DMS53 treated with DMSO at 0.1 percent for 48 hours (cell line): ENCODE results near the gene ADM.

Experiments used
- DNase-seq: peaks from one replicate; lab custom pipeline; 2025; ENCODE audit not compliant: unreplicated experiment; lab: John Stamatoyannopoulos, UW

The ADM gene

DNA sequence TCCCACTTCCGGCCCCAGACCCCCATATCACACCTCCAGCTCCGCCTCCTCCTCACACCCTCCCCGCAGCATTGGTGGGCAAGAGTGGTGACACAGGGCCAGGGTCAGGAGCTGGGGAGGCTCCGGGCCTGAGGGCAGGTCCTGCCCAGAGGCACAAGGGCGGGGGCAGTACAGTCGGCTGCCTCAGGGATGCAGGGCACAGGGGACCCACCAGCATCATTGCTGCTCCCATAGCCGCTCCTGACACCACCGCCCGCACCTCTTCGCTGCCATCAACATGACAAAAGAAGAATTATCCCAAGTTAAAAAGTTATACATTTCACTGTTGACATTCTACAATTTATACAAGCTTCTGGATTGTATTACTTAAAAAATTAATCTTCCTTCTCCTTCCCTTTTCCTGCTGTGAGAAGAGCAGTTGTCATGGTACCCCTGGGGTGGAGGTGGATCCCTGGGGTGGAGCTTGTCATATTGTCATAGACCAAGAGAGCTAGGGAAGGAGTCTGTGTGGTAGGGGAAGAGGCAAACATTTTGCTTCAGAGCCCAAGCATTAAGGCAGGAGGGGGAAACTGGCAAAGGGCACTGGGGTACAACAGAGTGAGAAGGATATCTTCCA, 15.0 kb upstream of the ADM start:
- DNase-seq, result no peak

- DNase-seq, result no peak
Measured at GRCh38 chr11:10291801-10292638, 12.9 kb upstream of the ADM start.

GRCh38 chr11:10293423-10294289, 11.2 kb upstream of the ADM start, which contains the start of gene SBF2:
Gene SBF2, minus strand, starts transcription at chr11:10294219. Its CDS starts 150 bp downstream, at chr11:10294069.
- peak; percentile 47 for DNase-seq

- DNase-seq, result no peak
Measured at GRCh38 chr11:10294290-10294953, 10.5 kb upstream of the ADM start.

GRCh38 chr11:10295064-10295901, 9.6 kb upstream of the ADM start:
- DNase-seq, result no peak

DNA sequence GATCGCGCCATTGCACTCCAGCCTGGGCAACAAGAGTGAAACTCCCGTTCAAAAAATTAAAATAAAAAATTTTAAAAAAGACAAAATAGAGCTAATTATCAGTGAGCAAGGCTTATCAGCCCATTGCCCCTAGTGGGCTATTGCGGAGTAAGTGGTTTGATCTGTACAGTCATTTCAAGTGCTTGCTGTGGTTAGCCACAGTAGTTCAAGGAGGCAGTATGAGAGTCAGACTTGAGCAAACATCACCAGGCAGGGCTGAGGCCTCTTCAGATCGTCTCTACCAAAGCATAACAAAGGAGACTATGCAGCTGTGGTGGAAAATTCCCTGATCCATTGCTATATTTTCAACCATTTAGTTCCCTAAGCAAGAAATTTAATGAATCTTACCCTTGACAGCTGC, 6.5 kb upstream of the ADM start:
- peak; percentile 87 for DNase-seq

DNA sequence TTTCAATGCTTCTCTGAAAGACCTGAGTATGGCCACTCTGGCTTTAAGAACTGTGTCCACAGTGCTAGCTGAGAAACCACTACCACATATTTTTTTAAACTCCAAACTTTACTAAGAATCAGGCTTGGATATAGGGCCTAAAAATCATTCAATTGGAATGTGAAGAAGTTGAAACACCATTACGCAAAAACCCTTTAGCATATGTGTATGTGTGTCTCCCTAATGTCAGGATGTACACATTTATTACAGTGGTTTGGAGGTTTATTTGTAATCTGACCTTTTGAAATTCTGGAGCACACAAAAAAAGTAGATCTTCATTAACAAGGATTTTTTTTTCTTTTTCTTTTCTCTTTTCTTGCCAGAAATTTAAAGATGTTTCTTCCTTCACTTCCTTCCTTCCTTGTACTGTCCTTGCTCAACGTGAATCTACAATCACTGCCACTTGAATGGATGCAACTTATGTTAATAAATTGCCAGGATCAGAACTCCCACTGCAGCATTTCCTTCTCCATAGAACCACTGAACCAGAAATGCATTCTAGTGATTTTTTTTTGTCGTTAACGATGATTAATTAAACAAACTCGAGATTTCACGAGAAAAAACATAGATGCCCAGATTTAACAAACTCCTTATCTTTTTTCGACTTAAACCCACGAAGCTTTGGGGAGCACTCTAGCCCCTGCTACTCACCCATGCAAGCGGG, 3.1 kb upstream of the ADM start:
- DNase-seq, result no peak

DNA sequence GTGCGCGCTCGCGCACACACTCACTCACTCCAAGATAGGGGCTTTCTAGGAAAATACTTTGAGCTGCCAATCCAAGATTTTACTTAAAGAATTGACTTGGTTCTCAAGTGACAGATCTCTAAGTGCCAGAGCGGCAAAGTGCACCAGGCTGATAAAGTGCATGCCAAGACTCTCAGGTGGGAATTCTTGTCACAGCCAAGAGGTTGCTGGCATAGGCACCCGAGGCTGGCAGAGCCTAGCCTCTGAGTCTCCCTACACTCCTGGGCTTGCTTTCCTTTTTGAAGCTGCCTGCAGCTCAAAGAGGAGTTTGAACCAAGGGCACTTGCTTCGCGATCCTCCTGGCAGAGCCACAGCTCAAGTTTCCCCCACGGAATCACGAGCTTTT, 2.5 kb upstream of the ADM start:
- DNase-seq, result no peak

GRCh38 chr11:10302744-10303557, 1.9 kb upstream of the ADM start:
- peak; percentile 79 for DNase-seq

DNA sequence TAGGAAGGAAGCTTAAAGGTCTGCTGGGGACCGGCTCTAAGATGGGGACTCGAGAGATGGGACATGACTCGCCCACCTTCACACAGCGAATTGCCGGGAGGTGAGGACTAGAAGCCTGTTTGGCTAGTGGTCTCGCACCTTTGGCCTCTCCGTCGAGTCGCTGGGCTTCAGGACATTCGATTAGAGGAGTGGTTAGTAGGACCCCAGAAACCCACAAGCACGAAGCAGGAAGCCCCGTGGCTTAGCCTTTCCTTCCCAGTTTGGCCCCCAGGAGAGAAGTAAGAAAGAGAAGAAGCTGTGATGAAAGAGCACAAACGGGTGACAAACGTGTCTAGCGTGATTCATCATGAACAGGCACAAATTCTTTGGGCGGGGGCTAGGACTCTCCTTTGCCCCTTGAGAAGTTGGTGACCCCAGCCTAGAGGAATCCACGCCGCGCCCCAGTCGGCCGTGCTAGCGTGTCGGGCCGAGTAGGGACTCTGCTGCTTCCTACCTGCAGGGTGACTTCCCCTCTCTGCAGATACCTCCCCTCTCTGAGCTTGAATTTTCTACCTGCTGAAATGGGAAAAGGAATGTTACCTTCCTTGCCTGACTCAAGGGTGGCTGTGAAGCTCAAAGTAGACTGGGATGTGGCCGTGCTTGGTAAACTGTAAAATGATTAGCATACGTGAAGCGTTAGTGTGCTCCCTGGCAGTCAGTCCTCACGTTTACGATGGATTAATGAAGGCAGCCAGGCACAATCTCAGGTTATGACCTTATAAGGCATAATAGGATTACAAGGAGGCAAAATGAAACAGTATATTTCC, 1.1 kb upstream of the ADM start:
- peak; percentile 79 for DNase-seq

DNA sequence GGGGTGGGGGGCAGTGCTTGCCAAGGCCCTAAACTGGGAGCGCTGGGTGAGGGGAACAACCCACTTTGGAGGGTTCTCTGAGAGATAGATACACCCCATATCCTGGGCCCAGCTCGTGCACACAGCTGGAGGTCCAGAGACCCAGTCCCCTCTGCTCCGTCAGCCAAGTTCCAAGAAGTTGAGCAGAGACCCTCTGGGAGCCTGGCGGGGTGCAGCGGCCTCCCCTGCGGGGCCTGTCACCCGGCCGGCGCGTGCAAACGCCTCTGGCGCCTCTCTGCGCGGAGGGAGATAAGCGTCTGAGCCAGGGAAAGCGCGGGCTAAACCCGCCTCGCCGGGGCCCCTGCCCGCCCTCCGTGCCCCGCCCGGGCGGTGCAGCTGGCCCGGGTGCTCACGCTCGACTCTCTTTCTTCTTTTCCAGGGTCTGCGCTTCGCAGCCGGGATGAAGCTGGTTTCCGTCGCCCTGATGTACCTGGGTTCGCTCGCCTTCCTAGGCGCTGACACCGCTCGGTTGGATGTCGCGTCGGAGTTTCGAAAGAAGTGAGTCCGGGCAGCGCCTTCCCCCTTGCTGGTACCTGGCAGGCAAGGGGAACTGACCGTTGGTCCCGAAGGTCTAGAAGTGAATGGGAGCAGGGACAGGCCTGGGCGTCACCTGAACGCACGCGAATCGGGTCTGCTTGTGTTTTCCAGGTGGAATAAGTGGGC, 540 bp downstream of the ADM start:
- no peak for DNase-seq

DNA sequence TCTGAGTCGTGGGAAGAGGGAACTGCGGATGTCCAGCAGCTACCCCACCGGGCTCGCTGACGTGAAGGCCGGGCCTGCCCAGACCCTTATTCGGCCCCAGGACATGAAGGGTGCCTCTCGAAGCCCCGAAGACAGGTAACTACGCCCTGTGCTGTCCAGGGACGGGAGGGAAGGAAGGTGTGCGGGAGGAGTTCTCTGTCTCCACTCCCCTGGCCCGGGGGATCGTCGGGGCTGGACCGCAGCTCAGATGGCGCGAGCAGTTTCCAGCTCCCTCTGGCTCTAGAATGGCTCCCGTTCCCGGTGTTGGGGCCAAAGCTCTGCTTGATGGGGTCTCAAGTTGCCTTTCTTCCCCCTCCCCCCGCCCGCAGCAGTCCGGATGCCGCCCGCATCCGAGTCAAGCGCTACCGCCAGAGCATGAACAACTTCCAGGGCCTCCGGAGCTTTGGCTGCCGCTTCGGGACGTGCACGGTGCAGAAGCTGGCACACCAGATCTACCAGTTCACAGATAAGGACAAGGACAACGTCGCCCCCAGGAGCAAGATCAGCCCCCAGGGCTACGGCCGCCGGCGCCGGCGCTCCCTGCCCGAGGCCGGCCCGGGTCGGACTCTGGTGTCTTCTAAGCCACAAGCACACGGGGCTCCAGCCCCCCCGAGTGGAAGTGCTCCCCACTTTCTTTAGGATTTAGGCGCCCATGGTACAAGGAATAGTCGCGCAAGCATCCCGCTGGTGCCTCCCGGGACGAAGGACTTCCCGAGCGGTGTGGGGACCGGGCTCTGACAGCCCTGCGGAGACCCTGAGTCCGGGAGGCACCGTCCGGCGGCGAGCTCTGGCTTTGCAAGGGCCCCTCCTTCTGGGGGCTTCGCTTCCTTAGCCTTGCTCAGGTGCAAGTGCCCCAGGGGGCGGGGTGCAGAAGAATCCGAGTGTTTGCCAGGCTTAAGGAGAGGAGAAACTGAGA, 1.4 kb downstream of the ADM start:
- DNase-seq, result peak; percentile 28

- DNase-seq, result no peak
Measured at GRCh38 chr11:10307022-10307399, 2.1 kb downstream of the ADM start.

GRCh38 chr11:10307400-10308200, 2.7 kb downstream of the ADM start:
- peak; percentile 74 for DNase-seq

- DNase-seq, result no peak
Measured at GRCh38 chr11:10308201-10308954, 3.5 kb downstream of the ADM start.
